OCI-LY1 (cell line): Measurements from ENCODE around the gene TBL1X.
"Not testable (repeated sequence)": the region's sequence is repeated elsewhere in the genome, so short reads cannot be mapped to it uniquely, and the experiment has no call there.

ENCODE experiments used
- H2AFZ ChIP-seq: fragments of 200-600 bp; sonication (generic), shearing (Covaris generic); 2 replicates; pipeline ENCODE4 v1.6.0; 2014; ENCODE audit warnings: antibody characterized with exemption, mild to moderate bottlenecking, low read length
- H3F3A ChIP-seq: fragments of 200-600 bp; sonication (generic), shearing (Covaris generic); 2 replicates; pipeline ENCODE4 v1.6.0; 2014; ENCODE audit warnings: mild to moderate bottlenecking, antibody characterized with exemption, low read length, moderate library complexity; ENCODE audit not compliant: insufficient read depth
- H3K27ac ChIP-seq: fragments of 200-600 bp; sonication (generic); 2 replicates; pipeline ENCODE4 v1.5.1; 2014; ENCODE audit warnings: low read length, mixed run types, mild to moderate bottlenecking, low read depth; ENCODE audit not compliant: poor library complexity, severe bottlenecking
- H3K27me3 ChIP-seq: fragments of 200-600 bp; sonication (generic); 2 replicates; pipeline ENCODE4 v1.6.0; 2014; ENCODE audit warnings: antibody characterized with exemption, mild to moderate bottlenecking, low read length, moderate library complexity; ENCODE audit not compliant: insufficient read depth
- H3K36me3 ChIP-seq: fragments of 200-600 bp; sonication (generic); 2 replicates; pipeline ENCODE4 v1.6.1; 2014; ENCODE audit warnings: mild to moderate bottlenecking, antibody characterized with exemption, low read length, moderate library complexity, mixed read lengths; ENCODE audit not compliant: insufficient read depth
- H3K4me1 ChIP-seq: fragments of 200-600 bp; sonication (generic); 2 replicates; pipeline ENCODE4 v1.5.1; 2014; ENCODE audit warnings: mild to moderate bottlenecking, low read length, moderate library complexity; ENCODE audit not compliant: insufficient read depth, severe bottlenecking
- H3K4me2 ChIP-seq: fragments of 200-600 bp; sonication (generic), shearing (Covaris generic); 2 replicates; pipeline ENCODE4 v1.6.1; 2014; ENCODE audit warnings: low read length
- H3K4me3 ChIP-seq: fragments of 200-600 bp; sonication (generic); 2 replicates; pipeline ENCODE4 v1.5.1; 2014; ENCODE audit warnings: low read length, low read depth, mild to moderate bottlenecking, mixed read lengths; ENCODE audit not compliant: poor library complexity, severe bottlenecking
- H3K79me2 ChIP-seq: fragments of 200-600 bp; shearing (Covaris generic); 2 replicates; pipeline ENCODE4 v1.6.1; 2016; ENCODE audit warnings: mixed run types, low read length, mixed read lengths; ENCODE audit not compliant: insufficient read depth
- H3K9ac ChIP-seq: fragments of 200-600 bp; sonication (generic), shearing (Covaris generic); 2 replicates; pipeline ENCODE4 v1.6.1; 2014; ENCODE audit warnings: mild to moderate bottlenecking, low read length, mixed read lengths
- H3K9me2 ChIP-seq: fragments of 200-600 bp; sonication (generic), shearing (Covaris generic); 2 replicates; pipeline ENCODE4 v1.6.1; 2014; ENCODE audit warnings: low read depth, mild to moderate bottlenecking, low read length, mixed read lengths
- H3K9me3 ChIP-seq: fragments of 200-600 bp; shearing (Covaris generic); 2 replicates; pipeline ENCODE4 v1.6.1; 2014; ENCODE audit warnings: low read length, mixed read lengths
- H4K20me1 ChIP-seq: fragments of 200-600 bp; sonication (generic), shearing (Covaris generic); 2 replicates; pipeline ENCODE4 v1.6.0; 2016; ENCODE audit warnings: mild to moderate bottlenecking, low read length; ENCODE audit not compliant: insufficient read depth
- CTCF ChIP-seq: fragments of 200-600 bp; sonication (generic), shearing (Covaris generic); IDR thresholded peaks from 2 replicates; pipeline ENCODE4 v1.5.1; 2017; ENCODE audit warnings: mild to moderate bottlenecking, antibody characterized with exemption, low read length, moderate library complexity, mixed read lengths
- EZH2 ChIP-seq: fragments of 200-600 bp; sonication (generic), shearing (Covaris generic); IDR thresholded peaks from 2 replicates; pipeline ENCODE4 v1.8.0; 2017; ENCODE audit warnings: borderline replicate concordance, mixed run types, mild to moderate bottlenecking, antibody characterized with exemption, low read length, moderate library complexity, mixed read lengths

The TBL1X gene

GRCh38 chrX:9533611-9534010, 68.8 kb downstream of the TBL1X start:
- peaks cover 10% of the 10 kb centered on the region for H3K36me3 ChIP-seq
- peaks cover 82% of the 10 kb centered on the region for H3K4me1 ChIP-seq
- H3K9me3 ChIP-seq: no peaks in the 10 kb centered on the region
- H3K79me2 ChIP-seq: no peaks in the 10 kb centered on the region
- no peak overlapping the region for H3K9ac ChIP-seq
- H3K4me2 ChIP-seq: peak overlapping the region; percentile 26; the same call in 1 of the 2 replicates
- H3K27me3 ChIP-seq: no peaks in the 10 kb centered on the region
- no peak for TF ChIP-seq CTCF
- no peak for TF ChIP-seq EZH2
- H2AFZ ChIP-seq: no peak overlapping the region
- no peaks in the 10 kb centered on the region for H3F3A ChIP-seq
- H3K27ac ChIP-seq: peak overlapping the region; percentile 30
- H4K20me1 ChIP-seq: no peaks in the 10 kb centered on the region
- no peak overlapping the region for H3K4me3 ChIP-seq
- H3K9me2 ChIP-seq: no peaks in the 10 kb centered on the region

GRCh38 chrX:9534686-9535085, 69.8 kb downstream of the TBL1X start:
- H3K79me2 ChIP-seq: no peaks in the 10 kb centered on the region
- H3K4me3 ChIP-seq: no peak overlapping the region
- H3K9me2 ChIP-seq: no peaks in the 10 kb centered on the region
- no peaks in the 10 kb centered on the region for H3K27me3 ChIP-seq
- H3K36me3 ChIP-seq: peaks cover 10% of the 10 kb centered on the region
- H3K9ac ChIP-seq: no peak overlapping the region
- peak overlapping the region; percentile 50 for H3K27ac ChIP-seq
- H3K9me3 ChIP-seq: no peaks in the 10 kb centered on the region
- H3F3A ChIP-seq: no peaks in the 10 kb centered on the region
- H2AFZ ChIP-seq: no peak overlapping the region
- TF ChIP-seq CTCF (no peak), EZH2 (no peak)
- peaks cover 88% of the 10 kb centered on the region for H3K4me1 ChIP-seq
- H3K4me2 ChIP-seq: peak overlapping the region; percentile 43; the same call in 1 of the 2 replicates
- no peaks in the 10 kb centered on the region for H4K20me1 ChIP-seq

- H4K20me1 ChIP-seq: no peaks in the 10 kb centered on the region
- peaks cover 88% of the 10 kb centered on the region for H3K4me1 ChIP-seq
- no peak for TF ChIP-seq EZH2
- no peak for TF ChIP-seq CTCF
- H3K9me2 ChIP-seq: no peaks in the 10 kb centered on the region
- no peak overlapping the region for H3K4me3 ChIP-seq
- H2AFZ ChIP-seq: no peak overlapping the region
- H3K27me3 ChIP-seq: no peaks in the 10 kb centered on the region
- H3K36me3 ChIP-seq: peaks cover 10% of the 10 kb centered on the region
- no peak overlapping the region; the same call in 1 of the 2 replicates for H3K9ac ChIP-seq
- peak overlapping the region; percentile 50 for H3K27ac ChIP-seq
- H3K9me3 ChIP-seq: no peaks in the 10 kb centered on the region
- no peaks in the 10 kb centered on the region for H3F3A ChIP-seq
- no peaks in the 10 kb centered on the region for H3K79me2 ChIP-seq
- peak overlapping the region; percentile 30; the same call in 1 of the 2 replicates for H3K4me2 ChIP-seq
These were observed 70.2 kb downstream of the TBL1X start for GRCh38 chrX:9535101-9535500.

- Histone ChIP-seq H3K27ac (peak overlapping the region; percentile 50), H3K36me3 (peaks cover 10% of the 10 kb centered on the region), H3K4me1 (peaks cover 79% of the 10 kb centered on the region)
- not testable (repeated sequence) for H3K9me2 ChIP-seq, H3F3A ChIP-seq, H2AFZ ChIP-seq, H3K4me3 ChIP-seq, H3K79me2 ChIP-seq, H4K20me1 ChIP-seq, H3K9ac ChIP-seq, H3K9me3 ChIP-seq, H3K27me3 ChIP-seq, H3K4me2 ChIP-seq
These were observed 71.3 kb downstream of the TBL1X start for GRCh38 chrX:9536156-9536555.
